HG03025 (cell line): ENCODE data around the gene SMIM20.
A peak's percentile ranks its signal among the peaks of the same experiment; 100 is the strongest.
"Not testable (repeated sequence)": the region's sequence is repeated elsewhere in the genome, so short reads cannot be mapped to it uniquely, and the experiment has no call there.

Experiments
- ATAC-seq: cut with Tn5 transposase; IDR thresholded peaks from one replicate; pipeline ENCODE4 v1.9.1; 2021; ENCODE audit warnings: mild to moderate bottlenecking, moderate library complexity; ENCODE audit not compliant: unreplicated experiment, low FRiP score

Gene SMIM20

DNA sequence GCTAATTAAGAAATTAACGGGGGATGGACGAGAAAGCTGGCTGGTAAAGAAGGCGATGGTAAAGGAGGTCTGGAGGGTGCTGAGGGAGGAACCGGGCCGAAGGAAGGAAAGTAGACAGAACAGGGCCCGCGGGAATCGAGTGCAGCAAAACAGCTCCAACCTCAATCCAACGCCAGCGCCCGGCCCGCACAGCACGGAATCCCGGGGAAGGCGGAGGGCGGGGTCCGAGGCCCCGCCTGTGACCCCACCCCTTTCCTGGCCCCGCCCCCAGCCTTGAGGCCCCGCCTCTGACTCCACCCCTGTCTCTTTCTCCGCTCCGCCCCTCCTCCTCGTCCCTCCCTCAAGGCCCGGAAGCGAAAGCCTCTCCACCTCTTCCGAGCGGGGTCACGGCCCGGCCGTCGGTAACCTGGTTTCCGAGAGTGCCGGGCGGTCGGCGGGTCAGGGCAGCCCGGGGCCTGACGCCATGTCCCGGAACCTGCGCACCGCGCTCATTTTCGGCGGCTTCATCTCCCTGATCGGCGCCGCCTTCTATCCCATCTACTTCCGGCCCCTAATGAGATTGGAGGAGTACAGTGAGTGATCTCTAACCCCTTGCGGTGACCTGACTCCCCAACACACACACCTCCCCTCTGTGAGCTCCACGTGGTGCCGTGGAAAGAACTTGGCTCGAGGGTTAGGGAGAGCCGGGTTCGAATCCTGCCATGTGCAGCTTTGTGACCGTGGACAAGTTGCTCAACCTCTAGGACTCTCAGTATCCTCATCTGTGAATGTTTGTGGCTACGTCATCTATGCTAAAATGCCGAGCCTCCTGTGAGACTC, at the start of gene SMIM20:
SMIM20 (plus strand) TSS at position 370 of the 819 bp plus-strand sequence; CDS start at position 464, 94 bp downstream.
- ATAC-seq = peak; percentile 89

DNA sequence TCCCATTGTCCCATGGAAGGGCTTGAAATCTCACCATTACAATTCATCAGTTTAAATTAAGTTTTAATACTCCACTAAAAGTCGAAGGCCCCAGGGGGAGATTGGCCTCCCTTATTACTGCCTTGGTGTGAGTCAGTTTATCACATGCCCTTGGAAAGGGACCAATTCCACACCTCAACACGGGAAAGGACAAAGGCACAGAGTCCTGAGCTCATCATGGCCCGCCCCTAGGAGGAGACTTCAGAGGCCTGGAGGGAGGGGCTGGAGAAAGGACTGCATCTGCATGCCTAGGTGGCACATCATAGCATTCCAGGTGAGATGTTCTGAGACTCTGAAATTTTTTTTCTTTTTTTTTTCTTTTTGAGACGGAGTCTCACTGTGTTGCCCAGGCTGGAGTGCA, 48.4 kb upstream of the SMIM20 start:
- ATAC-seq = no peak

DNA sequence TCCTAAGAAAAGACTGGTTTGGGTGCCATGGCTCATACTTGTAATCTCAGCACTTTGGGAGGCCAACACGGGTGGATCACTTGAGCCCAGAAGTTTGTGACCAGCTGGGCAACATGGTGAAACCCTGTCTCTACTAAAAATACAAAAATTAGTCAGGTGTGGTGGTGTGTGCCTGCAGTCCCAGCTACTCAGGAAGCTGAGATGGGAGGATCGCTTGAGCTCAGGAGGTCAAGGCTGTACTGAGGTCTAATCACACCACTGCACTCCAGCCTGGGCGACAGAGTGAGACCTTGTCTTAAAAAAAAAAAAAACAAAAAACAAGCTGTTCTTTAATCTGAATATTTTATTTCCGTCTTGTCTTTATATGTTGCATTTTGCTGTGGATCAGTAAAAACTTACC, 47.6 kb upstream of the SMIM20 start:
- ATAC-seq = not testable (repeated sequence)

DNA sequence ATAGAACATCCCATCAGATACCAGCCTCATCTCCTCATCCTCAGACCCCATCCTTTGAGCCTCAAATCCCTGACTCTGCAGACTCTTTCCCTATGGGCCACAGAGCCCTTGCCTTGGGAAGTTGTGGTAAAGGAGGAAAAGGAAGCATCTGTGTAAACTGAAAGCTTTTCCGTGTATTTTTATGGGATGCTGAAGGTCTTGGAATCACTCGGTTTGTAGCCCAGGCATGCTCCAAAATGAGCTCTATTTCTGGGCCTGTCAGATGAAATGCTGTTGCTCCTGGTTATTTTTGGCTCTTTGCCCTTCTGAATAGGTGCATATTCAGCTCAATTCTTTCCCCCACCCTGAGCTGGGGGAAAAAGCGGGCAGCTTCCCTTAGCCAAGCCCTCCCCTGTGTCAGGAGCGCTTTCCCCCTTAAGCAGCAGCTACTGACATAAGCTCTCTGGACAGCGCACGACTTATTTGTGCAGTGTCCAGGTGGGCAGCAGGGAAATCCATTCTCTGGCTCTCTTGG, 46.2 kb upstream of the SMIM20 start:
- no peak for ATAC-seq

DNA sequence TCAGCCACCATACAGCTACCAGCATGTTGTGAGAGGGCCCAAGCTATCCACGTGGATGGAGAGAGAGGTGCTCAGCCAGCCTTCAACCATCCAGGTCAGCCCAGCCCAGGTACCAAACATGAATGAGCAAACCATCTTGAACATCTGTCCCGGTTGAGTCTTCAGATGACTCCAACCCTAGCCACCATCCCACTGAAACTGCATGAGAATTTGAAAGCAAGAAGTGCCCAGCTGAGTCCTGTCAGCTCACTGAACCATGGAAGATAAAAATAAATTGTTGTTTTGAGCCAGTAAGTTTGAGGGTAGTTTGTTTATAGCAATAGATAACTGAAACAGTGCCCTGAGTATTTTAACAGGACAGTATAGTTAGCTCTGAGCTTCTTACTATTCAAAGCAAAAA, 43.9 kb upstream of the SMIM20 start:
- peak; percentile 50 for ATAC-seq

DNA sequence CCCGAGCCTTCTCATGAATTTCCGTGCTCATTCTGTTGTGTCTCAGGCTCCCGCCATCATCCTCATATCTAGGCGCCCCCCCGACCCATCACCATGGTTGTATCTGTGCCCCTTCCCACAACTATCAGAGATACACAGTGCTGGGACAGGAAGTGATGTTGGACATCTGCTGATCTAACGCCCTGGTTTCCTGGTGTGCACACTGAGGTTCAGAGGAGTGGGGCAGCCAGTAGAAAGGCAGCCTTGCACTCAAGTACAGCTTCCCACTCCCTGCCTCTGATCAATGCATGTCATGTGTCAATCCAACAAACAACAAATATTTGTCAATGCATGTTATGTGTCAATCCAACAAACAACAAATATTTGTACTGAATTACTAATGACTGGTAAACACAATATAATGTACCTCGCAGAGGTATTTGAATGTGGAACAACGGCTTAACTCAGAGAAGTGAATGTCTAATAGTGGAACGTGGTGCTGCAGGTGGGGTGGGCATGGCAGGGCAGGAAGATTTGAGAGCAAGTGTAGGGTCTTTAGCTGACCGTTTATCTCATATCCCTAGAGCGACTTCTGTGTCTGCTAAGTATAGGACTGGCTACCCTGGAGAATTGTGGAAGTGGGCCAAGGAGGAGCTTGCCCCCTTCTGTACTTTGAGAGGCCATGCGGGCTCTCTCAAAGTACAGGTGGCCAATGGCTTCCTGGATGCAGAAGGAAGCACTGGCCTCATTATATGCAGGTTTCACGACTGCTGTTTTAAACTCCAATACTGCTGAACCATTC, 41.0 kb upstream of the SMIM20 start:
- ATAC-seq = no peak

DNA sequence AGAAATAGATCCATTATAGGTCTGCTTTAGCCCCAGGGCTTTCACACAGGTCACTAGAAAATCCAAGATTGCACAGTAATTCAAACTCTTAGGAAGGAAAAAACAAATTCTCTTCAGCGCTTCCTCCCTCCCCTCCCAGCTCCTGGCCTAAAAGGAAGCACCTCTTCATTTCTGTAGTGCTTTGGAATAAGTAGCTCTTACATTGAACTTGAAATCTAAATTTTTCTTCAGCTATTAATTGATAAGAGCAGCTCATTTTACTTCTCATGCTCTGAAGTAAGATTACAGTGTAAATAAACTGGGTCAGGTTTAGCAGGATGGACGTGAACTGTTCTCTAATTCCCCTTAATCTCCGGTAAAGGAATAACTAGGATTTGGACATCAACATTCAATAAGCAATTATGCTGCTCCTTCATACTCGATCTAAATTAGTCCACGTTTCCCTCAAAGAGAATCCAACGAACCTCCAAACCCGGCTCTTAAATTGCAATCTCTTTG, 40.3 kb upstream of the SMIM20 start:
- ATAC-seq = no peak

DNA sequence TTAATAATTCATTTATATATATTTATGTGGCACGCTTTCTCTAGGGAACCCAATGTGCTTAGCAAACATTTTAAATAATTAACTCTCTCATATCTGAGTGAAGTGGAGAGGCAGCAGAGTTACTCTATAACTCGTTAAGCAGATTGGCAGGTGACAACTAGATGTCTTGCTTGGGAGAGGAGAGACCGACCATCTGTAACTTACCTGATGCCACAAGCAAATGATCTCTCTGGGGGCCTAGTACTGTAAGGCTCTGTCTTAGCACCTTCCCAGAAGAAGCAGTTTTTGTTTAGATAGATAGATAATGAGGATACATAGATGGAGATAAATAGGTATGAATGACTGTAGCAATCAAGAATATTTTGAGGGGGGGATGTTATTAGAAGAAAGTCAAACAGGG, 39.4 kb upstream of the SMIM20 start:
- no peak for ATAC-seq

DNA sequence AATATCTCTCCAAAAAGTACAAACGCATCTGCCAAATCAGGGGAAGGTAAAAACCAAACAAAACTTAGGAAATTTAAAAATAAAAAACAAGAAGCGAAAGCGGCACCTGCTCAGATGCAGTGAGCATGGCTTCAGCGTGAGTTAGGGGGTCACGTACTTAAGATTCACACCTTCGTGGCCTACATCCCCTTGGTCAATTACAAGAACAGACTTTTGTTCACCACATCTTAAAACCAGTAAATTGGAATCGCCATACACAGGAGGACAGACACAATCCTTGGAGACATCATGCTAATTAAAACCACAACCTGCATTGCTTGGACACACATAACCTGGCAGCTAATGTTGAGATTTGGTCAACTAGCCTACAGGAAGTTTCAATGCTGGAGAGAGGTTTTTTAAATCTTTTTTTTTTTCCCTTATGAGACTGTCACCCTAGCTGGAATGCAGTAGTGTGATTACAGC, 38.7 kb upstream of the SMIM20 start:
- peak; percentile 32 for ATAC-seq

DNA sequence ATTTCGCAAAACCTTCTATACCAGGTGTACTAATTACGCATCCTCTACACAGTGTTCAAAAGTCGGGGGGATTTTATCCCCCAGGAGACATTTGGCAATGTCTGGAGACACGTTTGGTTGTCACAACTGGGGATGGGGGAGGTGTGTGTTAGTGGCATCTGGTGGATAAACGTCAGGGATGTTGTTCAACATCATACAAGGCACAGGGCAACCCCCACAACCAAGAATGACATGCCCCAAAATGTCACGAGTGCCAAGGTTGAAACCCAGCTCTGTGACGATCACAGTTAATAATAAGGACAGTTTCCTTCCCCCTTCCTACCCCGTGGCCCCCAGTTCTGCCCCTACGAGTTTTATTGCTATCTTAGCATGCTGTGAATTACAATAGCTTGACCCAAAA, 35.3 kb upstream of the SMIM20 start:
- ATAC-seq = no peak

DNA sequence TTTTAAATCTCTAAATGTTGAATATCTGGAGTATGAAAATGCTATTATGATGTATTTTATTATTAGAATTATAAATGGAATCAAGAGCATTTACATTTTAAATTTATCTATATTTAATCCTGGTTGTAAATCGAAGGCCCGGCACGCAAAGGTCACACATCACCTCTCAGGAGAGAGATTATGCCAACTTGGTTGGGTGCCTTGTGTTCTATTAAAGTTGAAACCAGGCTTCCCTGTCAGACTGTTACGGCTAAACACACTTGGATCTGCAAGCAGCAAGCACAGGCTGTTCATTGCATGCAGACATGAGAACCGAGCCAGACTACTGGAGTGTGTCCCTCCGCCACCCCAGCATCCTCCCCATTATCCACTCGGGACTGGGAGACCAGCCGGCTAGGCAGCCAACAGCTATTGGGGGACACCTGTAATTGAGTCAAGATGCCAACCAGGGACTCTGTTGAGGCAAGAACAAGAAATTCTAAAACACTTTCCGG, 34.9 kb upstream of the SMIM20 start:
- ATAC-seq = no peak

DNA sequence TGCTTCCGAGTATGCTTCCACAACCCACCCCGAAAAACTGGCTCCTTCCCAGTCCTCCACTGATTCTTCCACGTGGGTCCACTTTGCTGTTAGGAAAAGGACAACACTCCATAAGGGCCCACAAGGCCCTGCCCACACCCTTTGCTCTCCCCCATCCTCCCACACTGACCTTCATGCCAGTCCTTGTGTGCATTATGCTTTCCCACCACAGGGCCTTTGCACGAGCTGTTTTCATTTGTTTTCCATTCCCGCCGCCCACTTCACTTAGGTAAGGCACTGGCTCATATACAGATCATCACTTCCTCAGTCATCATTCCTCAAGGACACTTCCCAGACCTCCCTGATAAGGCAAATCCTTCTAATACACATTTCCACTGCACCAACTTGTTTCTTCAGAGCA, 34.4 kb upstream of the SMIM20 start:
- no peak for ATAC-seq

DNA sequence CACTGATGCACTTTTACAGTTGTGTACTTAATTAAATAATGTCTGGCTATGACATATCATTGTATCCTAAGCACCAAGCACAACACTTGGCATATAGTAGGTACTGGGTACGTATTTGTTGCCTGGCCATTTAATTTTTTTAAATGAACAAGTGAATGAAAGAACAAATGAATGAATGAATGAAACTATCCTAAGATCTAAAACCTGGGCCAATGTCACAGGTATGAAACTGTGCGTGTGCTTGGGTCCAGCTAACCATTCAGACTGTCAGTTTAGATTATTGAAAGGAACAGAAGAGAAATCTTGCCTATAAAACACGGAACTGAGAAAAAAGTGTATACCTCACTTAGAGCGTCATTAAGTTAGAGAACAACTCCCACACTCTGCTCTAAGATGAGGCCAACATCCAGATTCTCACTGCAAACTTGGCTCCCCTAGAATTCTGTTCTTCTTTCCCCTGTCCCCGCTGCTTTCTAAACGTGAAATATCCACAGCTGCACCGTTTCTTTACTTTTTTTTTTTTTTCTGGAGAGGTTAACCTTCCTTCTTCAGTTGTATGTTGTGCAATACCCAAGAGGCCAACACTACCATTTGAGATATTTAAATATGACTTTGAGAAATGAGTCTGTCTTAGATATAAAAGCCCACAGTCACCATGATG, 33.9 kb upstream of the SMIM20 start:
- ATAC-seq = peak; percentile 81

DNA sequence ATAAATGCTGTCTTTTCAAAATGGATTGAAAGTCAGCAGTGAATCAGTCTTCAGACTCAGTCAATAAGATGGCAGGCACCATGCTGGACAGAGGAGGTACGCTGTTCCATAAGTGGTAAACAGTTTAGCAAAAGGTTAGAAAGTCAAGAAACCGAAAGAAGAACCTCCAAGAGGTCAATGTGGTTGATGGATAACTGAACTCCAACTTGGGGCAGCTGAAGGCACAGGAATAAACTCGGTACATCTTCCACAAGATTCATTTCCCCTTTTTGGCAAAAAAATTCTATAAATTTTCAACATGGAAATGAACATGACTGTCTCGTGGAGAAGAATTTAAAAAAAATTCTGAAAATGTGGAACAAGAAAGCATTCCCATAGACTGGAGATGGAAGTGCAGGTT, 32.8 kb upstream of the SMIM20 start:
- ATAC-seq = no peak

DNA sequence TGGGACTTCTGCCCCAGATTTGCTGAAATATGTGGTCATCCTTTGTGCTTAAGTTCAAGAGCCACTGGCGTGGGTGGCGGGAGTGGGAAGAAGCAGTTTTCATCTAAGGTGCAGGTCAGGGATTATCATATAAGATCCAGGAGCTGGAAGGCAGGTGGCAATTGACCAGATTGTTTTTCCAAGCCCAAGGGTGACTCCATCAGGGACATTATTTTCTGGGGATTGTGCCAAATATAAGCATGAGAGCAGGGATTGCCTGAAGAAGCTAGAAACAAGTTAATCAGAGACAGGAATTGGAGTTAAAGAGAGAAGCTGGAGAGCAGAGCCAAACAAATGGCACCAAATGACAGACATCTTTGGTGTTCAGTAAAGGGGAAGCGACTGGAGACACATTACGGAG, 31.8 kb upstream of the SMIM20 start:
- no peak for ATAC-seq

DNA sequence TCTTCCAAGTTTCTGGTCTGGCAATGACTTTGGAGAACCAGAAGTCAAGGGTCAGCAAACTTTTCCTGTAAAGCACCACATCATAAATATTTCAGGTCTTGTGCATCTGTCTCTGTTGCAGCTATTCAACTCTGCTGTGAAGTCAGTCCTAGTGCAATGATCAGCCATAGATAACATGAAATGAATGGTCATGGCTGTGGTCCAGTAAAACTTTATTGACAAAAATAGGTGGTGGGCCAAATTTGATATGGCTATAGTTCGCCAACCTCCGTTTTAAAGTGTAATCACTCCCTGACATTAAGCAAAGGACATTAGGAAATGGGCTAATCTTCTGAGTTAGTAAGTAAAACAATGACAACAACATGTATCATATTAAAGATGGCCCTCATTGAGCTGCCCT, 30.5 kb upstream of the SMIM20 start:
- no peak for ATAC-seq

DNA sequence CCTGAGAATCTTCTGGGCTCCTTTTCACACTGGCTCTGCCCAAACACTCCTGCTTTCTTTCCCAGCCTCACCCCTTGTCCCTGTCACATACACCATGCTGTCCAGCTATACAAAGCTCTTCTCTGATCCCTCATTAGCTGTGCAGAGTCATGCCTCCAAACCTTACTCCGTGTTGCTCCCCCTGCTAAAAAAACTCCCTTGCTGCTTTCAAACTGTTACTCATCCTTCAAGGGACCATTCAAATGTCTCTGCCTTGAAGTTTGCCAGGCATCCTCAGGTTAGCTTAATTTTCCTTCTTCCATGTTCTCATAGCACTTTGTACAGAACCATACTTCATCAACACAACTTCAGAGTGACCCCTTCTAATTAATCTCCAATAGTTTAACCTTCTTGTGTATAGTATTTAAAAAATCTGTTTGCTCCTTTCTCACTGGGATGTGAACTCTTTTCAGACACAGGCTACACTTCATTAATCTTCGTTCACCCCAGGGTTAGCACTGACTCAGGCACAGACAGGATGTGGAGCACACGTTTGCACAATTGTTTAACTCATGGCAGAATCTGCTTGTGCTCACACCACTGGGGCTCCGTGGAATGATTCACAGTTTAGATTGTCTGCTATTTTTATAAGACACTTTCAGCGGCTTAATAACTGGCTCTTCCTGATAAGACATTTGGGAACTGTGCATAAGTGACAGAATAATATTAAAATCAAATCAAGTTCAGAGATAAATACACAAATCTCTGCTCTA, 29.8 kb upstream of the SMIM20 start:
- no peak for ATAC-seq

DNA sequence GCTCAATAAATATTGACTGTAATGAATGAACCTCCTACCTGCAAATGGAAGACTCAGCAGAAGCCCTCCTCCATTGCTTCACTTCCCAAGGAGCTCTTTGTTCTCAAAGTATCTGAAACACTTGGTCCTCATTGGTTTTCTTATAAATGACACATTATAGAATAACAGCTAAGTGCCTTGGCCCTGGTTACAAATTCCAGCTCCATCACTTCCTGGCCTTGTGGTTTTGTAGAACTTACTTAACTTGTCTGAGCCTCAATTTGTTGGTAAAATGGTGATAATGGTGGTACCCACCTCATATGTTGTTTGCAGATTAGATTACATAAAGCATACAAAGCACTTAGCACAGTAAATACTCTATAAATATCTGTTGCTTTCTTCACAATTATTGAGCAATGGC, 25.2 kb upstream of the SMIM20 start:
- ATAC-seq = no peak

DNA sequence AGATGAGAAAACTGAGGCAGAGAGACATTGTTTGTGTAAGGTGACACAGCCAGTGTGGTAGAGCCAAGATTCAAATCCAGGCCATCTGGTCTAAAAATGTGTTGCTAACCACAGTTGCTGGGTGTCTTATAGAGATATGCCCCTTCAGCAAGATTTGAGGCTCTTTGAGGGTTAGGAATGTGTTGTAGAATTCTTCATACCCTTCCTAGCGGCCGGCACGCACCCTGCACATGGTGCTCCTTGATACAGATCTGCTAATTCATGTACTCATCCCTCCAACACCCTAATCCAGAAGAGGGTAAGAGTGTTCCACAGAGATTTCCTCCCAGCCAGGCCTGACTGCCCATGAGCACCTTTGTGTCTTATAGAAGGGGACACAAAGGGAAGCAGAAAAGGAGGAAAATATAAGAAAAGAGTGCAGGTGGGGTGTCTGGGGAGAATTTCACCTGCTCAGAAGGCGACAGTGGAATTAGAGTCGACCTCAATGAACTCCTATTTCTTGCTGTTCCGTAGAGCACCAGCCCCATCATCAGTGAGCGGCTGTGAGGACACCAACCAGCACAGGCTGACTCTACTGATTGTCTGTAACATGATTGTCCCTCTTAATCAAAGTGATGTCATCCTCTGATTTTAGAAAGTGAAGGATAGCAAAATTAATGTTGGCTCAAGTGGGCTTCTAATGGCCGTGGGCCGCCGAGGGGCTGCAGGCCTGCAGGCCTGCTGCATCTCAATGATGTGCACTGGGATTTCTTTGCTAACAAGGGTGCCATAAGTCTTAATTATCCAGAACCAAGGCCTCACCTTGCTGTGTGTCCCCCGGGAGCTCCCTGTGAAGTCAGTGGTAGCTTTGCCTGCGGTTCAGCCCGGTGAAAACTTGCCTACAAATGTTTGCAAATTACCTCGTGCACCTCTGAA, 24.2 kb upstream of the SMIM20 start:
- no peak for ATAC-seq
